Suprapubic skin (tissue), 4 donors: ENCODE results near the gene SOX13. TPM values are rescaled to one million over a fixed set of nuclear protein-coding genes. Genes with fewer than 3 reads are reported as not detected.

Experiments used
- DNase-seq, 2 donors: peaks; one replicate each; pipeline ENCODE4 v3.0.0-alpha.2; 2019; ENCODE audit warnings: low spot score in 2 of 2
- H3K27ac ChIP-seq: fragments of 200-600 bp; sonication (generic); one replicate; pipeline ENCODE4 v1.5.1; 2019
- H3K27me3 ChIP-seq: fragments of 200-600 bp; sonication (generic); one replicate; pipeline ENCODE4 v1.5.1; 2019
- H3K36me3 ChIP-seq: fragments of 200-600 bp; sonication (generic); one replicate; pipeline ENCODE4 v1.5.1; 2019
- H3K4me1 ChIP-seq: fragments of 200-600 bp; sonication (generic); one replicate; pipeline ENCODE4 v1.5.1; 2019
- H3K4me3 ChIP-seq: fragments of 200-600 bp; sonication (generic); one replicate; pipeline ENCODE4 v1.5.1; 2019; ENCODE audit warnings: mild to moderate bottlenecking
- H3K9me3 ChIP-seq: fragments of 200-600 bp; sonication (generic); one replicate; pipeline ENCODE4 v1.5.1; 2019
- EP300 ChIP-seq: sonication (generic); formaldehyde crosslinking; IDR thresholded peaks from one replicate; pipeline ENCODE4 v1.6.1; 2017; ENCODE audit warnings: antibody characterized with exemption
- POLR2A ChIP-seq, 2 donors: fragments of 450-650 bp; IDR thresholded peaks; one replicate each; pipeline ENCODE4 v1.6.1; 2017; ENCODE audit warnings: antibody characterized with exemption in 2 of 2, mild to moderate bottlenecking in 2 of 2, moderate library complexity in 2 of 2
- POLR2AphosphoS5 ChIP-seq, 3 donors: sonication (generic); formaldehyde crosslinking; IDR thresholded peaks; one replicate each; pipeline ENCODE4 v1.6.1; 2017; ENCODE audit warnings: antibody characterized with exemption in 3 of 3
- WGBS: methylation state at CpG from one replicate; pipeline ENCODE4 v1.1.5; 2018; 5-methylcytosine and 5-hydroxymethylcytosine counted together
- total RNA-seq, 4 donors: library from RNA; depleted of rRNA; stranded (reverse); fragments of >200 nt; gene quantifications; one replicate each; pipeline ENCODE4 v1.1.0, GENCODE V29; 2016
- TF ChIP-seq, protein P1 (sequence below), 2 donors: fragments of 200-600 bp in 1 of 2; fragments of 450-650 bp in 1 of 2; sonication (generic) in 1 of 2; IDR thresholded peaks; one replicate each; pipeline ENCODE4 v1.5.1; 2016 to 2019; ENCODE audit warnings: antibody characterized with exemption in 2 of 2, mild to moderate bottlenecking in 1 of 2, moderate library complexity in 1 of 2

SOX13 gene
- total RNA-seq, 4 donors from 2014 or later: 10.1 to 20.6 (median 15.6) TPM

DNA sequence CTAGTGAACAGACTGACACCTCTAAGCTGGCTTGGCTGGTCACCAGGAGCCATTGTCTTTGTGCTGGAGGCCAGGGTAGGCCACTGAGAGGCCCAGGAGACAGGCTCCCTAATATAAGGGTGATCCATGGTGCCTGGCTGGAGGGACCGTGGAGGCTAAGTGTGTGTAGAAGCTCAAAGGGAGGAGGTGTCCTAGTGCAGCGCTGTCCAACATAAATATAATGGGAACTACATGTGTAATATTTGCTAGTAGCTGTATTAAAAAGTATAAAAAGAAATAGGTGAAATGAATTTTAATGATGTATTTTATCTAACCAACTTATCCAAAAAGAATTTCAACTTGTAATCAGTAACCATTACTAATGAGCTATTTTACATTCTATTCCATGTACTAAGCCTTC is 35.0 kb downstream of the SOX13 start:
- Histone ChIP-seq H3K9me3 (no peaks in the 10 kb centered on the region), H3K4me1 (peaks cover 34% of the 10 kb centered on the region), H3K27me3 (no peaks in the 10 kb centered on the region), H3K27ac (peak overlapping the region; percentile 14), H3K4me3 (no peak overlapping the region), H3K36me3 (no peaks in the 10 kb centered on the region)
- DNase-seq: no peak
- TF ChIP-seq, protein P1, sequence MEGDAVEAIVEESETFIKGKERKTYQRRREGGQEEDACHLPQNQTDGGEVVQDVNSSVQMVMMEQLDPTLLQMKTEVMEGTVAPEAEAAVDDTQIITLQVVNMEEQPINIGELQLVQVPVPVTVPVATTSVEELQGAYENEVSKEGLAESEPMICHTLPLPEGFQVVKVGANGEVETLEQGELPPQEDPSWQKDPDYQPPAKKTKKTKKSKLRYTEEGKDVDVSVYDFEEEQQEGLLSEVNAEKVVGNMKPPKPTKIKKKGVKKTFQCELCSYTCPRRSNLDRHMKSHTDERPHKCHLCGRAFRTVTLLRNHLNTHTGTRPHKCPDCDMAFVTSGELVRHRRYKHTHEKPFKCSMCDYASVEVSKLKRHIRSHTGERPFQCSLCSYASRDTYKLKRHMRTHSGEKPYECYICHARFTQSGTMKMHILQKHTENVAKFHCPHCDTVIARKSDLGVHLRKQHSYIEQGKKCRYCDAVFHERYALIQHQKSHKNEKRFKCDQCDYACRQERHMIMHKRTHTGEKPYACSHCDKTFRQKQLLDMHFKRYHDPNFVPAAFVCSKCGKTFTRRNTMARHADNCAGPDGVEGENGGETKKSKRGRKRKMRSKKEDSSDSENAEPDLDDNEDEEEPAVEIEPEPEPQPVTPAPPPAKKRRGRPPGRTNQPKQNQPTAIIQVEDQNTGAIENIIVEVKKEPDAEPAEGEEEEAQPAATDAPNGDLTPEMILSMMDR (IDR thresholded peaks at IDR 0.05): no peak
- TF ChIP-seq POLR2AphosphoS5 (IDR thresholded peaks at IDR 0.05): no peak
- no peak for TF ChIP-seq POLR2A (IDR thresholded peaks at IDR 0.05)
- 93% methylated on average over 2 of the region's 2 CpGs for WGBS

DNA sequence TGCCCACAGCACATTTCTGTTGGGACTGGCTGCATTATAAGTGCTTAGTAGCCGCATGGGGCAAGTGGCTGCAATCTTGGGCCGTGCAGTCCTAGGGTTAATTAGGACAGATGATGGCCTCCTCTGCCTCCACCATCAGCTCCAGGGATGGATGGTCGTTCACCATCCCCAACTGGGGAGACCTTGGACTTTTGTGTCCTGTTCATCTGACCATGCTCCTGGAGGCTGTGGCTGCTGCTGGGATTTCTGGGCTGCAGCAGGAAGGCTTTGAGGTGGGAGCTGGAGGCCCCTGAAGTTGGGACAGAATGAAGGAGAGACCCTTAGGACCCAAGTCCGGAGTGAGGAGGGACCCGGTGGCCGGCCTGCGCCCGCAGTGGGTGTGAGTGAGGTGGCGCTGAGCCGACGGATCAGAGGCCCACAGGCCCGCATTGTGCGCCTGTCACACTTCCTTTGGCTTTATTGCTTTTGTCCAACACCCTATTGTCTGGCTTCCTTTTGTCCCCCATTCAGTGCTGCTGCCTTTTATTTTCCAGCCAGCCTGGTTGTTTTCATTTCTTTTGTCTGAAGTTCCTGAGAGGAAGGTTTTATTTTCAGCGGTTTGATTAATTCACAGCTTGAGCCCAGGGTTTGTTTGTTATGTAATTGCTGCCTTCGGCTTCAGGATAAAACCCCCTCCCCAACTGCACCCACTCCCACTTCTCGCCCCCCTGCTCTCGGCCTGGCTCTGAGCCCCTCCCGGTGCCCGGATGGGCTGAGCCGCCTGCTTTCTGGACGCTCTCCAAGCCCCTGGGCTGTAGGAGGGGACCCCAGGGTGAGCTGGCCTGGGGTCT is 35.6 kb downstream of the SOX13 start:
- no peaks in the 10 kb centered on the region for H3K36me3 ChIP-seq
- WGBS: 65% methylated on average over 21 of the region's 21 CpGs
- H3K27me3 ChIP-seq: no peaks in the 10 kb centered on the region
- no peak overlapping the region for H3K4me3 ChIP-seq
- DNase-seq: no peak
- H3K9me3 ChIP-seq: no peaks in the 10 kb centered on the region
- peaks cover 34% of the 10 kb centered on the region for H3K4me1 ChIP-seq
- H3K27ac ChIP-seq: peak overlapping the region; percentile 10
- TF ChIP-seq, protein P1 (IDR thresholded peaks at IDR 0.05): no peak

DNA sequence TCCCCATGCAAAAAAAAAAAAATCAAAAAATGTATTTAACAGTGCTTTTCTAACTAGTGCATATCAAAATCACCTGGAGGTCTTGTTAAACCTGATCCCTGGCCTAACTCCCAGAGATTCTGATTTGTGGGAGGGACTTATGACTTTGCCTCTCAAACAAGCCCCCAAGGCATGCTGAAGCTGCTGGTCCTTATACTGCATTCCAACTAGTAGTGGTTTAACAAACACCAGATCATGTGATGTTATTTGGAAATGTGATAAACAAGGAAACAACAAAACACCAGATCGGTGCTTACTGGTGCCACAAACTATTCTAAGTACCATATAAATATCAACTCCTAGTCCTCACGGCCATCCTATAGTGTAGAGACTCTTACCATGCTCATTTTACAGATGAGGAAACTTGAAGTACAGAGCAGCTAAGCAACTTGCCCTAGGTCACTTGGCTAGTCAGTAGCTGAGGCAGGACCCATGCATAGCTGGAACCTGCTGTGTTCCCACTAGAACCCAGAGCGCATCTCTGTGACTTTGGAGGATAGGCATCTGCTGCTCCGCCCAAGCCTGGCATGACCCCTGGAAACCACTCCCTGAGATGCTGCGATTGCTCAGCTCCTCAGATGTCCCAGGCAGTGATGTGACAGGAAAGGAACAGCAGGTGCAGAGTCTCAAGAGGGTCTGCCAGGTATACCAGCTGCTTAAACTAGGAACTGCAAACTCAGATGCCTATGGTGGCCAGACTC is 38.1 kb downstream of the SOX13 start:
- no peaks in the 10 kb centered on the region for H3K36me3 ChIP-seq
- no peak overlapping the region for H3K4me3 ChIP-seq
- H3K27ac ChIP-seq: no peak overlapping the region
- 65% methylated on average over 5 of the region's 5 CpGs for WGBS
- TF ChIP-seq POLR2A (IDR thresholded peaks at IDR 0.05): no peak
- TF ChIP-seq EP300: no peak
- TF ChIP-seq, protein P1 (IDR thresholded peaks at IDR 0.05): no peak
- no peak for TF ChIP-seq POLR2AphosphoS5 (IDR thresholded peaks at IDR 0.05)
- H3K9me3 ChIP-seq: no peaks in the 10 kb centered on the region
- H3K27me3 ChIP-seq: no peaks in the 10 kb centered on the region
- no peak for DNase-seq
- H3K4me1 ChIP-seq: peaks cover 25% of the 10 kb centered on the region

DNA sequence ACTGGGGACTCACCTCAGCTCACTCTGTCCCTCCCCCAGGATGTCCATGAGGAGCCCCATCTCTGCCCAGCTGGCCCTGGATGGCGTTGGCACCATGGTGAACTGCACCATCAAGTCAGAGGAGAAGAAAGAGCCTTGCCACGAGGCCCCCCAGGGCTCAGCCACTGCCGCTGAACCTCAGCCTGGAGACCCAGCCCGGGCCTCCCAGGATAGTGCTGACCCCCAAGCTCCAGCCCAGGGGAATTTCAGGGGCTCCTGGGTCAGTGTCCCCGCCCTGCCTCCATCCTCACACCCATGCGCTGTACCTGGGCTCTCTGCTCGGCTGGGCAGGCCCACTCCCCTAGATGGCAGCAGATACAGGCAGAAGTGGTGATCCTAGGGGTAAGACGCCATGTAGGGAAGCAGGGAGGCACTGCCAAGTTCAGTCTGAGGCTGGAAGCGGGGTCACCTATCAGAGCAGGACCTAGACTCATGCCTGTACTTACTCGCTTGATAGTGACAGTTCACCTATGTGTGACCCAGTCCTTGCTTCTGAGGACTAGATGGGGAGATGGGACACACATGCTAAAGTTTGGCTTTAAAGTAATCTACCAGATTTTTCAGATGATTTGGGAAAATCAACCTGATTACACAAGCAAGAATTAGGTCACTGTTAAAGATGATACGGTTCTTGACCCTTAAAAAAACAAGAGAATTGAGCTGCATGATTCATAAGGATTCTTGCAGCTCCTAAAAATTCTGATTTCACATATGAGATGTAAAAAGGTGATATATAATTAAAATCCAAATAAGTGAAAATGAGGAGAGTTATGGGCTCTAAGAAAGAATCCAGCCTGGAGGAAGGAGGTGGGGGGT is 40.2 kb downstream of the SOX13 start:
- TF ChIP-seq, protein P1 (IDR thresholded peaks at IDR 0.05): no peak
- no peak for TF ChIP-seq POLR2A (IDR thresholded peaks at IDR 0.05)
- Histone ChIP-seq H3K36me3 (peaks cover 17% of the 10 kb centered on the region), H3K4me1 (peaks cover 20% of the 10 kb centered on the region), H3K27me3 (no peaks in the 10 kb centered on the region), H3K4me3 (no peak overlapping the region), H3K27ac (no peak overlapping the region), H3K9me3 (no peaks in the 10 kb centered on the region)
- DNase-seq: no peak
- 83% methylated on average over 11 of the region's 11 CpGs for WGBS

DNA sequence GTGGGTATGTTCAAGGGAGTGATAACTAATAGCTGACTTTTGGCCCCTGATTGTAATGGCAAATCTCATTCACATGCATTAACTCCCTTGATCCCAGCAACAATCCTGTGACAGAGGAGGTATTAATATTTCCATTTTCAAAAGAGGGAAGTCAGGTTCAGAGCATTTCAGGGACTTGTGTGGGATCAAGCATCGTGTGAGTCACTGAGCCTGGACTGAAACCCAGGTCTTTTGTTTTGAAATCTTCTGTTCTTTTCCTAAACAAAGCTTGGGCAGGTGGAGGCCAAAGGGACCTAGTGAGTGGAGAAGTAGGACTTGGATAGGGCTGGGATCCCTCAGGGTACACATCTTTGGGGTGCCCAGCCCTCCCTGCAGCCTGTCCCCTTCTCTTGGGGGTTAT is 41.0 kb downstream of the SOX13 start:
- no peak for DNase-seq
- H3K9me3 ChIP-seq: no peaks in the 10 kb centered on the region
- TF ChIP-seq EP300 (no peak), POLR2A (IDR thresholded peaks at IDR 0.05) (no peak), POLR2AphosphoS5 (IDR thresholded peaks at IDR 0.05) (no peak)
- TF ChIP-seq, protein P1 (IDR thresholded peaks at IDR 0.05): no peak
- peak overlapping the region; percentile 46 for H3K27ac ChIP-seq
- no peaks in the 10 kb centered on the region for H3K27me3 ChIP-seq
- H3K36me3 ChIP-seq: peaks cover 24% of the 10 kb centered on the region
- peaks cover 20% of the 10 kb centered on the region for H3K4me1 ChIP-seq
- no peak overlapping the region for H3K4me3 ChIP-seq
- WGBS: 79% methylated on average over 1 of the region's 1 CpG
